SU-DHL-6 (cell line): ENCODE data around the gene SWT1.

ENCODE experiments used
- CTCF ChIP-seq: fragments of 200-600 bp; sonication (generic); IDR thresholded peaks from one replicate; pipeline ENCODE4 v1.5.1; 2017; ENCODE audit warnings: antibody characterized with exemption, mild to moderate bottlenecking, low read length, moderate library complexity; ENCODE audit not compliant: insufficient read depth, poor library complexity, severe bottlenecking
- EZH2phosphoT487 ChIP-seq: fragments of 200-600 bp; sonication (generic), shearing (Covaris generic); conservative IDR thresholded peaks from 2 replicates; pipeline ENCODE4 v1.6.1; 2018; ENCODE audit warnings: mild to moderate bottlenecking, antibody characterized with exemption, low read length, moderate library complexity, mixed read lengths

- TF ChIP-seq CTCF (no peak), EZH2phosphoT487 (no peak)
Observed at GRCh38 chr1:185249563-185249962, 92.6 kb downstream of the SWT1 start.
